AG20443 (cell line): ENCODE results near the gene ADAM12.
"Not testable (repeated sequence)": the region's sequence is repeated elsewhere in the genome, so short reads cannot be mapped to it uniquely, and the experiment has no call there.

Experiments used
- DNase-seq: peaks from one replicate; pipeline ENCODE4 v3.0.0; 2012; ENCODE audit warnings: low spot score, mixed read lengths

Gene ADAM12

GRCh38 chr10:125980521-125981035 is 407.7 kb downstream of the ADAM12 start:
- DNase-seq, result no peak

GRCh38 chr10:125979976-125980375 is 408.3 kb downstream of the ADAM12 start:
- DNase-seq, result no peak

- no peak for DNase-seq
These were observed 411.2 kb downstream of the ADAM12 start for GRCh38 chr10:125976960-125977605.

- DNase-seq, result not testable (repeated sequence)
These were observed 418.1 kb downstream of the ADAM12 start for GRCh38 chr10:125970077-125970630.

GRCh38 chr10:125967533-125967932 is 420.7 kb downstream of the ADAM12 start:
- no peak for DNase-seq

GRCh38 chr10:125964558-125964957 is 423.7 kb downstream of the ADAM12 start:
- no peak for DNase-seq
